GM12892 (cell line): Measurements from ENCODE around the gene SIK2.

Source experiments
- POLR2A ChIP-seq: IDR thresholded peaks from 2 replicates; pipeline ENCODE4 v1.6.1; 2011; ENCODE audit warnings: low read depth, low read length, control low read depth
- POLR2AphosphoS5 ChIP-seq: IDR thresholded peaks from 2 replicates; pipeline ENCODE4 v1.6.1; 2011; ENCODE audit warnings: low read depth, low read length, control low read depth

GRCh38 chr11:111639226-111639925 is 37.1 kb downstream of the SIK2 start:
- TF ChIP-seq POLR2A (no peak), POLR2AphosphoS5 (no peak)
